ENCODE measurements around the gene PIP5K1B. TPM values are rescaled to one million over a fixed set of nuclear protein-coding genes. Genes with fewer than 3 reads are reported as not detected.

The PIP5K1B gene
- total and polyA plus RNA-seq, 2 experiments from 2014 or later = 1.3 to 2.8 TPM

GRCh38 chr9:68851657-68852056 lies 146.6 kb downstream of the PIP5K1B start (continued):
- TF ChIP-seq REST (IDR thresholded peaks at IDR 0.05; ENCODE audit: unreplicated experiment) = no peak
- TF ChIP-seq EZH2phosphoT487 (IDR thresholded peaks at IDR 0.05; ENCODE audit: unreplicated experiment) = no peak
- TF ChIP-seq STAT1 (IDR thresholded peaks at IDR 0.05; ENCODE audit: unreplicated experiment) = no peak
- no peak for TF ChIP-seq EZH2 (IDR thresholded peaks at IDR 0.05; ENCODE audit: low read depth, unreplicated experiment)

GRCh38 chr9:68852941-68853340 lies 147.9 kb downstream of the PIP5K1B start:
- H3K9me3 Mint-ChIP-seq = no peaks in the 10 kb centered on the region
- ATAC-seq = no peak
- no peaks in the 10 kb centered on the region for H3K79me2 ChIP-seq (replicated peaks; ENCODE audit: insufficient read depth)
- TF ChIP-seq EZH2 (IDR thresholded peaks at IDR 0.05; ENCODE audit: low read depth, unreplicated experiment) (no peak), STAT1 (IDR thresholded peaks at IDR 0.05; ENCODE audit: unreplicated experiment) (no peak), REST (IDR thresholded peaks at IDR 0.05; ENCODE audit: unreplicated experiment) (no peak), POLR2AphosphoS5 (IDR thresholded peaks at IDR 0.05; ENCODE audit: low read depth) (no peak), ETS1 (IDR thresholded peaks at IDR 0.05) (no peak), CREB1 (CRISPR knock-in tag; IDR thresholded peaks at IDR 0.05; ENCODE audit: low read depth) (no peak), CTCF (conservative IDR thresholded peaks at IDR 0.05; ENCODE audit: low read depth in 2 of 2) (no peak), JUNB (IDR thresholded peaks at IDR 0.05; ENCODE audit: unreplicated experiment) (no peak), NANOG (IDR thresholded peaks at IDR 0.05; ENCODE audit: borderline replicate concordance) (no peak)

More at GRCh38 chr9:68852941-68853340, 147.9 kb downstream of the PIP5K1B start:
- Histone ChIP-seq H3K4me1 (ENCODE audit: insufficient read depth) (no peaks in the 10 kb centered on the region; the same call in 1 of the 2 replicates), H3K4me3 (no peak overlapping the region), H3K9me2 (ENCODE audit: insufficient read depth) (peaks cover 28% of the 10 kb centered on the region), H3K36me3 (ENCODE audit: insufficient read depth) (no peaks in the 10 kb centered on the region), H4K20me1 (replicated peaks; ENCODE audit: insufficient read depth) (no peaks in the 10 kb centered on the region), H3K27me3 (ENCODE audit: insufficient read depth) (no peaks in the 10 kb centered on the region), H3K27ac (ENCODE audit: low read depth) (no peak overlapping the region), H3K4me2 (no peak overlapping the region), H3F3A (replicated peaks; ENCODE audit: low read depth) (no peaks in the 10 kb centered on the region), H2AFZ (no peak overlapping the region)
- no peak overlapping the region for H3K27ac Mint-ChIP-seq
- DNase-seq (ENCODE audit: low spot score) = no peak
- peaks cover 4% of the 10 kb centered on the region for H3K27me3 Mint-ChIP-seq (ENCODE audit: insufficient read depth, low read depth, poor library complexity)
- no peak overlapping the region for H3K4me3 Mint-ChIP-seq
- no peaks in the 10 kb centered on the region for H3K36me3 Mint-ChIP-seq (ENCODE audit: low read depth)
- peaks cover 8% of the 10 kb centered on the region for H3K4me1 Mint-ChIP-seq

All from GM23338 (cell line).